ENCODE measurements around the gene GPR84.

GRCh38 chr12:54395545-54395944 lies 31.3 kb upstream of the GPR84 start:
- TF ChIP-seq CTCF (IDR thresholded peaks at IDR 0.05) (no peak), POLR2AphosphoS5 (IDR thresholded peaks at IDR 0.05) (no peak)
